PC-9 (cell line): ENCODE measurements around the gene ZNF891.

Experiments
- EZH2 ChIP-seq: fragments of 200-600 bp; sonication (generic); IDR thresholded peaks from 2 replicates; pipeline ENCODE4 v1.8.0; 2017; ENCODE audit warnings: antibody characterized with exemption, low read depth
- TF ChIP-seq, protein P1 (sequence below): fragments of 200-600 bp; sonication (generic); conservative IDR thresholded peaks from 2 replicates; pipeline ENCODE4 v1.6.1; 2017; ENCODE audit warnings: mixed run types, antibody characterized with exemption, mild to moderate bottlenecking, moderate library complexity

DNA sequence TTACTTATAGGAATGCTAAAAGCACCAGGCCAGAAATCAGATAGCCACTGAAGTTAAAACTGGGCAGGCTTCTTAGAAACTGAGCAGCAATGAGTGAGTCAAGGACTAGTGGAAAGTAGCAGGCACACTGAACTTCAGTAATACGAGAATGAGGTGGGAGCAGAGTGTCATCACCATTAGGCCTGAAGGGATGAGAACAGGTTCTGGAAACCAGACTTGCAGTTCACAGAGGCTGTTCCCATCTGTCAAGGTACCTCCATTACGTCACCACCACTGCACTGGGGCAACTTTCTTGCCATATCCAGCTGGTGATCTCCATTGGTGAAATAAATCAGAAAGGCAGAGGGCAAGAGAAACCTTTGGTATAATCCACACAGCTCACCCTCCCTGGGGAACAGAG, 15.9 kb upstream of the ZNF891 start:
- TF ChIP-seq, protein P1, sequence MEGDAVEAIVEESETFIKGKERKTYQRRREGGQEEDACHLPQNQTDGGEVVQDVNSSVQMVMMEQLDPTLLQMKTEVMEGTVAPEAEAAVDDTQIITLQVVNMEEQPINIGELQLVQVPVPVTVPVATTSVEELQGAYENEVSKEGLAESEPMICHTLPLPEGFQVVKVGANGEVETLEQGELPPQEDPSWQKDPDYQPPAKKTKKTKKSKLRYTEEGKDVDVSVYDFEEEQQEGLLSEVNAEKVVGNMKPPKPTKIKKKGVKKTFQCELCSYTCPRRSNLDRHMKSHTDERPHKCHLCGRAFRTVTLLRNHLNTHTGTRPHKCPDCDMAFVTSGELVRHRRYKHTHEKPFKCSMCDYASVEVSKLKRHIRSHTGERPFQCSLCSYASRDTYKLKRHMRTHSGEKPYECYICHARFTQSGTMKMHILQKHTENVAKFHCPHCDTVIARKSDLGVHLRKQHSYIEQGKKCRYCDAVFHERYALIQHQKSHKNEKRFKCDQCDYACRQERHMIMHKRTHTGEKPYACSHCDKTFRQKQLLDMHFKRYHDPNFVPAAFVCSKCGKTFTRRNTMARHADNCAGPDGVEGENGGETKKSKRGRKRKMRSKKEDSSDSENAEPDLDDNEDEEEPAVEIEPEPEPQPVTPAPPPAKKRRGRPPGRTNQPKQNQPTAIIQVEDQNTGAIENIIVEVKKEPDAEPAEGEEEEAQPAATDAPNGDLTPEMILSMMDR, result no peak
- no peak for TF ChIP-seq EZH2
